HG03575 (cell line): ENCODE results near the gene FICD.
A peak's percentile ranks its signal among the peaks of the same experiment; 100 is the strongest.
"Not testable (repeated sequence)": the region's sequence is repeated elsewhere in the genome, so short reads cannot be mapped to it uniquely, and the experiment has no call there.

Experiments used
- ATAC-seq: cut with Tn5 transposase; IDR thresholded peaks from one replicate; pipeline ENCODE4 v1.9.1; 2021; ENCODE audit not compliant: unreplicated experiment, insufficient number of reproducible peaks, low FRiP score; ENCODE audit errors: extremely low read depth

The FICD gene

GRCh38 chr12:108514973-108515814 is at the start of gene FICD:
Gene FICD, plus strand, starts transcription at chr12:108515277. Its CDS starts 1,696 bp downstream, at chr12:108516973.
- peak; percentile 51 for ATAC-seq

DNA sequence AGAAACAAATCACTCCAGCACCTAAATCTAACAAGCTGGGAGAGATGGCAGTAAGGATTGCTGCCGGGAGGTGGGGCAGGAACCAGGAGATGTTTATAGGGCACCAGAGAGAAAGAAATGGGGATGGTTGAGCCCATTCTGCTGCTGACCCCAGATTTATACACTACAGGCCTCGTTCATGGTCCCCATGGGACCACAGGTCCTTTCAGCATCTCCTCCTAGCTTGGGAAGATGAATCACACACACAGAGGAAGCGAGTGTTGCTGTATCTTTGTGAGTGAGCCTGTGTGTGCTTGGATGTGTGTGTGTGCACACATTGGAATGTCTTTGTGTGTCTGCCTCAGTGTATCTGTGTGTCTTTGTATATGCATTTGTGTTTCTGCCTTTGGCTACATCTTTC is 49.7 kb upstream of the FICD start:
- no peak for ATAC-seq

DNA sequence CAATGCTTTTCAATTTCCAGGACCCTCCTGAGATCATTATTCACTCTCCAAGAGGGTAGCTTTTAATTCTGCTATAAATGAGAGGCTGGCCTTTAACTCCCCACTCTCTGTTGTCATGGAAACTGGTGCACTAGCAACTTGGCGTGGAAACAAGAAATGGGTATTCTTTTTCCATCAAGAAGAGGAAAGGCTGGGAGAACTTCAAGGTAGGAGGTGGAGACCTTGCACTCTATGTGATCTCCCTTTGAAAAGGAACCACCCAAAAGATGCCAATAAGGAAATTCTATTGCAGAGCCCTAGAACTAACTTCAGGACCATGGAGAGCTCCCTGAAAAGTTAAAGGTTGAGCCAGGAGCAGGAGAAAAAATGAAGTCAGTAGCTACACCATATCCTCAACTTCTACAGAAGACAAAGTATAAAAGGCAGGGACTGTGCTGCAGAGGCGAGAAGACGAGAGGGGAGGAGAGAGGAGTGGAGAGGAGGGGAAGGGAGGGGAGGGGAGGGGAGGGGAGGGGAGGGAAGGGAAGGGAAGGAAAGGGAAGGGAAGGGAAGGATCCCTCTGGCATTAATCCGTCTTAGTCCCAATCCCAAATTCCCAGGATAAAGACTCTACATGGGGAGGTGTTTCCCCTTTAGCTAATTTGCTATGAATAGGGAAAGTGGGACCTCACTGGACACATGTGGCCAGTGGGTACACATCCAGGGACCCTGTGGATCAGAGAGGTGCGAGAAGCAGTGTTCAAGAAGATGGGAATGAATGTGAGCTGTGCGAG is 46.7 kb upstream of the FICD start:
- ATAC-seq = no peak

DNA sequence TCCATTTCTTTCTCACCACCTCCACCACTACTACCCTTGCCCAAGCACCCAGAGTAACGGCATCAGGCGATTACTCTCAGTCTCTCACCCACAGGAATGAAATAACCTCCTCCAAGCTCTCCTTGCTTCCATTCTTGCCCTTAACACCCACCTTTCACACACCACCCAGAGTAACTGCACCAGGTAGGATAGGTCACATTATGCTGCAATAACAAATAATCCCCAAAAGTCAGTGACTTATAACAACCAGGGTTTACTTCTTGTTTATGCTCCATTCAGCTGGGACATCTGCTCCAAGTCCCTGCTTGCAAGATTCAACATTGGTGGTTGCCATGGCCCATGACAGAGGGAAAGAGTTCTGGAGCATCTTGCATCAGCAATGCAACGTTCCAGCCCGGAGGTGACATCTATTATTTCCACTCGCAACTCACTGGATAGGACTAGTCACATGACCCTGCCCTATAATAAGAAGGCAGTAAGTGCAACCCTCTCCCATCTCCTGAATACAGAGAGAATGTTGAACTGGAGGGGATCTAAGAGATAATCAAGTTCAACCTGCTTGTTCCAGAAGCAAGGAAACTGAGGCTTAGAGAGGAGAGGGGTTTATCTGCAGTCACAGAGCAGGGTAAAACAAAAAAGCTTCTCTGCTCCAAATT is 41.5 kb upstream of the FICD start:
- no peak for ATAC-seq

DNA sequence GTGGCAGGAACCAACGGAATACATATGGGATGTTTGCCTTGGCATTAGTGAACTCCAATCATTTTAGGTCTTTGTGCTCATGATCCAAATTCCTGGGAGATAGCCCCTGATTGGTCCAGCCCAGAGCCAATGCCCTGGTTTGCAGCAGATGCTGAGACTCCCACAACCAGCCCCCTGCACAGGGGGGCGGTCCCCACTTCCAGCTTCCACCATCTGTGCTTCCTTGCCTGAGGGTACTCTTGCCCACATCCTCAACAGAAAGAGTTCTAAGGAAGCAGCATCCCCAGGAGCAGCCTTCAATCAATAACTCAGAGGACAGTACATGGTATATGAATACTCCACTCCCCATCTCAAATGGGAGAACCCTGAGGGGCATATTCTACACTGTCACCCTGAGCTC is 39.7 kb upstream of the FICD start:
- no peak for ATAC-seq

GRCh38 chr12:108477055-108477880 is 37.8 kb upstream of the FICD start:
- no peak for ATAC-seq

DNA sequence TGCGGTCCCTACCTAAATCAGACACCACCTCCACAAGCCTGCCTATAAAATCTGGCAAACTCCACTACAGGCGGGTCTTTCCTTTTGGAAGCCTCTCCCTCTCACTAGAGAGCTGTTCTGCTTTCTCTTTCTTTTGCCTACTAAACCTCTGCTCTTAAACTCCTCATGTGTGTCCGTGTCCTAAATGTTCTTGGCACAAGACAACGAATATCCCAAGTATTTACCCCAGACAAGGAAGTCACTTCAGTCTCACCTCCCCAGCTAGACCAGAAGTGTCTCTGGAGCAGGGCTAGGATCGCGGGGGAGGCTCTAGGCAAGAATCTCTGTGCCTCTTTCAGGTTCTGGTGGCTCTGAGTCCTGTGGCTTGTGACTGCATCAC is 37.2 kb upstream of the FICD start:
- no peak for ATAC-seq

- ATAC-seq = no peak
Observed at GRCh38 chr12:108478611-108479206, 36.4 kb upstream of the FICD start.

DNA sequence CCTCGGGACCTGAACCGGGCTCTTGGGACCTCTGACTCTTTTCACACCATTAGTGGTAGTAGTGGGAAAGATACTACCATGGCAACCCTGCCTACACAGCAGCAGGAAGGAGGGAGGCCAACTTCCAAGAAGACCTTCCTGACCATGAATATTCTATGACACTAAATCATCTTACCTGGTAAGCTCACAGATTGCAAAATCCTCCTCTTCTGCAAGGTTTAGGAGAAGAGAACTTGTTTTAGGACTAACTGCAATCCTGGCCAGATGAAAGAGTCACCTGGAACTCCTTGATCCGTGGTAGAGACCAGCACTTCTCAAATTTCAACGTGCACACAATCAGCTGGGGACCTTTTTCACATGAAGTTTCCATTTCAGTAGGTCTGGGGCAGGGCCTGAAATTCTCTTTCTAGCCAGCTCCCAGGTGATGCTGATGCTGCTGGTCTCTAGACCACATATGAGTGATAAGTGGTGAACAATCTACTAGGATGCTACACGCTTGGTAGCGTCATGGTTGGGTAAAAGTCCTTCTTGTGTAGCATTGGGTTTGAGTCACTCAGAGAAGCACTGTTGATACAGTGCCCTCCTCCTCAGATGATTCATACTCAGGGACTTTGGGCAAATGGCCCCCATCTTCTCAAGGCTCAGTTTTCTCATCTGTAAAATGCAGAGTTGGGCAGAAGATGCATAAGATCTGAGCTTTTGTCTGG is 35.6 kb upstream of the FICD start:
- ATAC-seq = no peak

DNA sequence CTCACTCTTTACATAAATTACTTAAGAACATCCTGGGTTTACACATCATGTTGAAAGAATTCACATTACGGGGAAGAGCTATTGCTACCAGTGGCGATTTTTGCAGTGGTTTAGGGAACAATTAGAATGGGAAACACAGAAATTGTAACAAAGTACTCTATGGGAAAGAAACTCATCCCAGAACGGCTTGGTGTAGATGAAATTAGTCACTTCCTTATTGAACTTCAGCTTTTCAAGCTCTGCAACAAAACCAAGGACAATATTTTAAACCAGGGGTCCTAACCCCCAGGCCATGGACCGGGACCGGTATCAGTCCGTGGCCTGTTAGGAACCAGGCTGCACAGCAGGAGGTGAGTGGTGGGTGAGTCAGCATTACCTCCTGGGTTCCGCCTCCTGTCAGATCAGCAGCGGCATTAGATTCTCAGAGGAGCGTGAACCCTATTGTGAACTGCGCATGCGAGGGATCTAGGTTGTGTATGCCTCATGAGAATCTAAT is 32.3 kb upstream of the FICD start:
- no peak for ATAC-seq

GRCh38 chr12:108483213-108484059 is 31.6 kb upstream of the FICD start:
- ATAC-seq = no peak

DNA sequence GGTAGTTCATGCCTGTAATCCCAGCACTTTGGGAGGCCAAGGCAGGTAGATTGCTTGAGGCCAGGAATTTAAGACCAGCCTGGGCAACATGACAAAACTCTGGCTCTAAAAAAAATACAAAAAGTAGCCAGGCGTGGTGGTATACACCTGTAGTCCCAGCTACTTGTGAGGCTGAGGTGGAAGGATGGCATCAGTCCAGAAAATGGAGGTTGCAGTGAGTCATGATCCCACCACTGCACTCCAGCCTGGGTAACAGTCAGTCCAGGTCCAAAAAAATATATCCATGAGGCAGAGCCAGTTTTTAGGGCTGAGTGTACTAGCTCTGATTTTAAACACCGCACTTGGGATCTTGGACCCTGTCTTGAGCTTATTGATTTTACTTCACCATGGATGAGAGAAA is 30.6 kb upstream of the FICD start:
- ATAC-seq = no peak

- ATAC-seq = no peak
Observed at GRCh38 chr12:108484845-108485244, 30.2 kb upstream of the FICD start.

- not testable (repeated sequence) for ATAC-seq
Observed at GRCh38 chr12:108485371-108485770, 29.7 kb upstream of the FICD start.

DNA sequence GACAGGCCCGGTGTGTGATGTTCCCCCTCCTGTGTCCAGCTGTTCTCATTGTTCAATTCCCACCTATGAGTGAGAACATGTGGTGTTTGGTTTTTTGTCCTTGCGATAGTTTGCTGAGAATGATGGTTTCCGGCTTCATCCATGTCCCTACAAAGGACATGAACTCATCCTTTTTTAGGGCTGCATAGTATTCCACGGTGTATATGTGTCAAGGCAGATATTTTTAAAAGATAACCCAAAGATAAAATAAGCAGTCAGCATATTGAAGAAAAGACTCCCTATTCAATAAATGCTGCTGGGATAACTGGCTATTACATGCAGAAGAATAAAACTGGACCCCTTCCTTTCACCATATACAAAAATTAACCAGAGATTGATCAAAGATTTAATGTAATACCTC is 28.0 kb upstream of the FICD start:
- ATAC-seq = not testable (repeated sequence)

GRCh38 chr12:108491256-108491655 is 23.8 kb upstream of the FICD start:
- no peak for ATAC-seq

GRCh38 chr12:108495054-108495453 is 20.0 kb upstream of the FICD start:
- ATAC-seq = no peak
